ENCODE data around the gene ASPSCR1. TPM values are rescaled to one million over a fixed set of nuclear protein-coding genes. Genes with fewer than 3 reads are reported as not detected.

Gene ASPSCR1
- total RNA-seq, 4 donors from 2014 or later = 24.0 to 44.7 (median 32.0) TPM

DNA sequence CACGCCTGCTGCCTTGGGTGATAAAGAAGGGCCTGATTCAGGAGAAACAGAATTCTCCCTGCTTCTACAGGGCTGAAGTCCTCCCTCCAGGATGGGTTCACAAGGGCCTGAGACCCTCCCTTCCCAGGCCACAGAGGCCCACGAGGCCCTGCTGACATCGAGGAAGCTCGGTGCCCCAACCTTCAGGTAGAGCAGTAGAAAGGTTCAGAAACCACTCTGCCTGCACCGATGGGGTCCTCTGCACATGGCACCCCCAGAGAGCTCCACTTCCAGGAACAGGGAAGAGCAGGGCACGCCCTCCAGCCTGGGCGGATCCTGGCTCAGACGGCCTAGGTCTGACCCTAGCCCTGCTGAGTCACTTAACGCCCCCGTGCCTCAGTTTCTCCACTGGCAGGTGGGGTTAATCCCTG is 44.5 kb downstream of the ASPSCR1 start:
- TF ChIP-seq, protein P1, sequence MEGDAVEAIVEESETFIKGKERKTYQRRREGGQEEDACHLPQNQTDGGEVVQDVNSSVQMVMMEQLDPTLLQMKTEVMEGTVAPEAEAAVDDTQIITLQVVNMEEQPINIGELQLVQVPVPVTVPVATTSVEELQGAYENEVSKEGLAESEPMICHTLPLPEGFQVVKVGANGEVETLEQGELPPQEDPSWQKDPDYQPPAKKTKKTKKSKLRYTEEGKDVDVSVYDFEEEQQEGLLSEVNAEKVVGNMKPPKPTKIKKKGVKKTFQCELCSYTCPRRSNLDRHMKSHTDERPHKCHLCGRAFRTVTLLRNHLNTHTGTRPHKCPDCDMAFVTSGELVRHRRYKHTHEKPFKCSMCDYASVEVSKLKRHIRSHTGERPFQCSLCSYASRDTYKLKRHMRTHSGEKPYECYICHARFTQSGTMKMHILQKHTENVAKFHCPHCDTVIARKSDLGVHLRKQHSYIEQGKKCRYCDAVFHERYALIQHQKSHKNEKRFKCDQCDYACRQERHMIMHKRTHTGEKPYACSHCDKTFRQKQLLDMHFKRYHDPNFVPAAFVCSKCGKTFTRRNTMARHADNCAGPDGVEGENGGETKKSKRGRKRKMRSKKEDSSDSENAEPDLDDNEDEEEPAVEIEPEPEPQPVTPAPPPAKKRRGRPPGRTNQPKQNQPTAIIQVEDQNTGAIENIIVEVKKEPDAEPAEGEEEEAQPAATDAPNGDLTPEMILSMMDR (IDR thresholded peaks at IDR 0.05 in 4 of 5, conservative IDR thresholded peaks at IDR 0.05 in 1 of 5) = no peak
- no peak for TF ChIP-seq POLR2A (IDR thresholded peaks at IDR 0.05)
- Histone ChIP-seq H3K4me1 (peaks cover 25 to 63% of the 10 kb centered on the region in 2 donors), H3K4me3 (peak overlapping the region; percentile 89 to 92 (median 92)), H3K9me3 (no peaks in the 10 kb centered on the region), H3K27me3 (no peaks in the 10 kb centered on the region), H3K27ac (peak overlapping the region in 3 of 4 donors; percentile 79 to 86 (median 79)), H3K36me3 (no peaks in the 10 kb centered on the region)
- in situ Hi-C loops (cut with MboI; ENCODE audit: low sequenced_read_pairs in 4 of 4) (loop anchor here in 1 of 4 donors (5.0 kb wide), 1 partner anchor 60 kb away; the partner anchor contains the start of gene NOTUM), intact Hi-C loops (cut with DNase I; ENCODE audit: low total_unique reads) (loop anchor here (1.0 kb wide), 1 partner anchor 63 kb away; no protein-coding TSS in a partner anchor)
- ATAC-seq (no peak), DNase-seq (no peak)

DNA sequence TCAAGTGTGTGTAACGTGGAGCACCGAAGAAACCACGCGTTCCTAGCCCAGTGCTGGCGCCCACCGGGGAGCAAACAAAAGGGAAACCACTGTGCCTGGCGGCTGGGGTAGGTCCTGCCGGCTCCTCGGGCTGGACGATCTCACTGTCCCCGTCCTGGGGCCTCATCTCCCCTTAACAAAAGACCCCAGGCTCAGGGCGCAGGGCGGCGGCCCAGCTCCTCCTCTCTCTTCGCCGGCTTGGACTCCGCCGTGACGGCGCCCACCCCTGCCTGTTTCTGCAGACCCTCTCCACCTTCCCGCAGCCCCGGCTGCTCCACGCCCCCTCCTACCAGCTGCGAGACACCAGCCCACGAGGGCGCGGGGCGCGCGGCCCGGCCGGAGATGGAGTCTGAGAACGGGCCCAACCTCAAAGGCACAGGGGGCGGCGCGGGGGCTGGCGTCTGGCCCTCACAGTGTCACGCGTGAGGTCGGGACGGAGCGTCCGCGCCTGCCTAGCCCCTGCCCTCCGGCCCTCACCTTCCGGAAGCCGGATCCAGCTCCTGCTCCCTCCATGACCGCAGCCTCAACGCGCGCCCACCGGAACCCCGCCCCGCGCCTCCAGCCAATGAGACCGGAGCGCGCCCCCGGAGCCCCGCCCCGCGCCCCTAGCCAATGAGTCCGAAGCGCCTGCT is 45.0 kb downstream of the ASPSCR1 start, which contains the start of gene CENPX:
Gene CENPX, minus strand, starts transcription at position 569 of the 671 bp plus-strand sequence. Its CDS starts 17 bp downstream, at position 552.
- Histone ChIP-seq H3K27me3 (no peaks in the 10 kb centered on the region), H3K36me3 (no peaks in the 10 kb centered on the region), H3K4me1 (peaks cover 25 to 60% of the 10 kb centered on the region in 2 donors), H3K4me3 (peak within 1 kb of the TSS; percentile 89 to 92 (median 92)), H3K27ac (peak within 1 kb of the TSS; percentile 78 to 86 (median 79)), H3K9me3 (no peaks in the 10 kb centered on the region)
- DNase-seq (no peak), ATAC-seq (no peak)
- in situ Hi-C loops (cut with MboI; ENCODE audit: low sequenced_read_pairs in 4 of 4) = loop anchor here in 1 of 4 donors (5.0 kb wide), 1 partner anchor 60 kb away; the partner anchor contains the start of gene NOTUM
- TF ChIP-seq POLR2A (IDR thresholded peaks at IDR 0.05) = peak; percentile 55 to 82
- TF ChIP-seq, protein P1 (IDR thresholded peaks at IDR 0.05 in 4 of 5, conservative IDR thresholded peaks at IDR 0.05 in 1 of 5) = no peak
- intact Hi-C loops (cut with DNase I; ENCODE audit: low total_unique reads) = no loop called here

DNA sequence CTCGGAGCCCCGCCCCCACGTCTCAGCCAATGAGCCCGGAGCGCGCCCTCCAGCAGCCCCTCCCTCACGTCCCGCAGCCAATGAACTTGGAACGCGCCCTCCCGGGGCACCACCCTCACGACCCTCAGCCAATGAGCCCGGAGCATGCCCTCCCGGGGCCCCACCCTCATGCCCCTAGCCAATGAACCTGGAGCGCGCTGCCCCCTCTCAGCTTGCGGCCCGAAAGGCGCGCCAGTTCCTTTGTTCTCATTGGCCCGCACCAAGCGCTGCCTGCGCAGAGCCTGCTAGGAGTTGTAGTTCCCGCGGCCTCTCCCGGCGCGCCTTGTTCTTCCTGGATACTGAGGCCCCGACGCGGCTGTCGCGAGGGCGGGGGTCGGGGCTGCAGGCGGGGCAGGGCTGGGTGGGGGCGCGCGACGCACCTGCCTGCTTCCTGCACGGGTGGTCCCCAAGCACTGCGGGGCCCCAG is 45.6 kb downstream of the ASPSCR1 start, which contains the start of gene LRRC45:
Gene LRRC45, plus strand, starts transcription at position 325 of the 466 bp plus-strand sequence. CDS start 339 bp downstream, outside the sequence.
- H3K4me1 ChIP-seq = peaks cover 25 to 54% of the 10 kb centered on the region in 2 donors
- H3K9me3 ChIP-seq = no peaks in the 10 kb centered on the region
- no peaks in the 10 kb centered on the region for H3K36me3 ChIP-seq
- H3K4me3 ChIP-seq = peak within 1 kb of the TSS; percentile 89 to 92 (median 92)
- intact Hi-C loops (cut with DNase I; ENCODE audit: low total_unique reads) = loop anchor here (1.0 kb wide), 3 partner anchors 14 to 163 kb away; partner anchors contain the start of genes ASPSCR1, DCXR and P4HB
- TF ChIP-seq, protein P1 (IDR thresholded peaks at IDR 0.05 in 4 of 5, conservative IDR thresholded peaks at IDR 0.05 in 1 of 5) = no peak
- TF ChIP-seq POLR2A (IDR thresholded peaks at IDR 0.05) = no peak
- DNase-seq (peak; percentile 100), ATAC-seq (peak; percentile 86 to 91)
- in situ Hi-C loops (cut with MboI; ENCODE audit: low sequenced_read_pairs in 4 of 4) = loop anchor here in 1 of 4 donors (5.0 kb wide), 1 partner anchor 61 kb away; the partner anchor contains the start of gene NOTUM
- H3K27ac ChIP-seq = peak within 1 kb of the TSS; percentile 78 to 86 (median 79)
- no peaks in the 10 kb centered on the region for H3K27me3 ChIP-seq

DNA sequence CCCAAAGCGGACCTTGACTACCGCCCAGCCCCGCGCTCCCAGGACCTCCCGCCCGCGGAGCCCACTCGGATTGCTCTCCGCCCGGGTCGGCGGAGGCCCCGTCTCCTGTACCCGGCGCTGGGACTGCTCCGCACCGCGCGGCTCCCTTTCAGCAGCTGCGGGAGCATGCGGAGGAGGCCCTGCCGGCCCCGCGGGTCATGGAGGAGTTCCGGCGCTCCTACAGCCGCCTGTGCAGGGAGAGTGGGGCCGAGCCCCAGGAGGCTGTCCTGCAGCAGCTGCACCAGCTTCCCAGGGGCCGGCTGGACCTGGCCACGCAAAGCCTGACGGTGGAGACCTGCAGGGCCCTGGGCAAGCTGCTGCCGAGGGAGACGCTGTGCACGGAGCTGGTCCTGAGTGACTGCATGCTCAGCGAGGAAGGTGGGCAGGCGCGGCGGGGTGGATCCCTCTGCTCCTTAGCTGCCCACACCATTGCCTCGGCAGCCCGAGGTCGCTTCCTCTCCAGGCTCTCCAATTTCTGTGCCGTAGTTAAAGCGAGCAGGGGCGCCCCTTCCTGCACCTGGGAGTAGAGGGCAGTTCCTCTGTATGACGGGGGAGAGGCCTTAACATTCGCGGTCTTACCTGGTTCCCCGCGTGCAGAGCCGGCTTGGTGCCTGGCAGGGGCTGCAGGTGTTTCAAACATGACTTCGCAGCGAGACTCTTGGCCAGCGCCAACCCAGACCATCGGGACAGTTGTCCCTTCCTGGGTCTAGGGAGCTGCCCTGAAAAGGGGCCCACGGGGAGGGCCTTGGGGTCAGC is 46.2 kb downstream of the ASPSCR1 start:
- TF ChIP-seq POLR2A (IDR thresholded peaks at IDR 0.05) = no peak
- TF ChIP-seq, protein P1 (IDR thresholded peaks at IDR 0.05 in 4 of 5, conservative IDR thresholded peaks at IDR 0.05 in 1 of 5) = no peak
- Histone ChIP-seq H3K36me3 (no peaks in the 10 kb centered on the region), H3K27me3 (no peaks in the 10 kb centered on the region), H3K27ac (peak overlapping the region; percentile 19 to 56 (median 30)), H3K4me3 (peak overlapping the region; percentile 76 to 92 (median 84)), H3K9me3 (no peaks in the 10 kb centered on the region), H3K4me1 (peaks cover 25 to 48% of the 10 kb centered on the region in 2 donors)
- in situ Hi-C loops (cut with MboI; ENCODE audit: low sequenced_read_pairs in 4 of 4) (loop anchor here in 1 of 4 donors (5.0 kb wide), 1 partner anchor 61 kb away; the partner anchor contains the start of gene NOTUM), intact Hi-C loops (cut with DNase I; ENCODE audit: low total_unique reads) (loop anchor here (1.0 kb wide), 3 partner anchors 14 to 163 kb away; partner anchors contain the start of genes ASPSCR1, DCXR and P4HB)
- ATAC-seq (peak in 1 of 2 donors; percentile 4), DNase-seq (no peak)
